Smooth muscle cell (in vitro differentiated cells): ENCODE results near the gene STPG2. TPM values are rescaled to one million over a fixed set of nuclear protein-coding genes. Genes with fewer than 3 reads are reported as not detected.

Source experiments
- DNase-seq: peaks from one replicate; lab custom pipeline; 2025; ENCODE audit not compliant: unreplicated experiment; lab: John Stamatoyannopoulos, UW
- H2AFZ ChIP-seq: fragments of 200-600 bp; sonication (generic); 2 replicates; pipeline ENCODE4 v1.6.0; 2016; ENCODE audit warnings: antibody characterized with exemption, low read depth, mild to moderate bottlenecking
- H3F3A ChIP-seq: fragments of 200-600 bp; sonication (generic); 2 replicates; pipeline ENCODE4 v1.6.0; 2017; ENCODE audit warnings: antibody characterized with exemption, low read depth
- H3K27ac ChIP-seq: fragments of 200-600 bp; sonication (generic); 2 replicates; pipeline ENCODE4 v1.5.1; 2016; ENCODE audit warnings: low read depth, mild to moderate bottlenecking
- H3K27me3 ChIP-seq: fragments of 200-600 bp; sonication (generic); 2 replicates; pipeline ENCODE4 v1.6.1; 2016; ENCODE audit warnings: low read depth, mild to moderate bottlenecking
- H3K36me3 ChIP-seq: fragments of 200-600 bp; sonication (generic); 2 replicates; pipeline ENCODE4 v1.5.1; 2016; ENCODE audit warnings: low read depth
- H3K4me1 ChIP-seq: fragments of 200-600 bp; sonication (generic); 2 replicates; pipeline ENCODE4 v1.5.1; 2016; ENCODE audit warnings: low read depth
- H3K4me2 ChIP-seq: fragments of 200-600 bp; sonication (generic); 2 replicates; pipeline ENCODE4 v1.6.0; 2016; ENCODE audit warnings: mild to moderate bottlenecking
- H3K4me3 ChIP-seq: fragments of 200-600 bp; sonication (generic); 2 replicates; pipeline ENCODE4 v1.5.1; 2016; ENCODE audit warnings: mild to moderate bottlenecking
- H3K79me2 ChIP-seq: fragments of 200-600 bp; sonication (generic); 2 replicates; pipeline ENCODE4 v1.6.0; 2016; ENCODE audit warnings: low read depth, mild to moderate bottlenecking
- H3K9ac ChIP-seq: fragments of 200-600 bp; sonication (generic); 2 replicates; pipeline ENCODE4 v1.6.0; 2016; ENCODE audit warnings: low read depth
- H3K9me3 ChIP-seq: fragments of 200-600 bp; sonication (generic); replicated peaks from 2 replicates; pipeline ENCODE4 v1.5.1; 2016; ENCODE audit warnings: low read depth
- H4K20me1 ChIP-seq: fragments of 200-600 bp; sonication (generic); 2 replicates; pipeline ENCODE4 v1.6.0; 2016; ENCODE audit warnings: low read depth
- WGBS: methylation state at CpG from one replicate; pipeline ENCODE4 v1.1.7; 2016; ENCODE audit warnings: low lambda C conversion rate; 5-methylcytosine and 5-hydroxymethylcytosine counted together
- polyA plus RNA-seq: library from polyadenylated mRNA; unstranded; fragments of >200 nt; fragmentation: Nextera tagmentation; extraction: Ambion mirVana; gene quantifications from 2 replicates; pipeline ENCODE4 v1.2.1, GENCODE V29; 2016
- total RNA-seq: library from RNA; depleted of rRNA; stranded (reverse); fragments of >200 nt; gene quantifications from 2 replicates; pipeline ENCODE4 v1.2.3, GENCODE V29; 2014
- TF ChIP-seq, protein P1 (sequence below): fragments of 200-600 bp; sonication (generic); IDR thresholded peaks from 2 replicates; pipeline ENCODE4 v1.5.1; 2017; ENCODE audit warnings: borderline replicate concordance, mild to moderate bottlenecking, antibody characterized with exemption; ENCODE audit not compliant: insufficient read depth, poor library complexity, severe bottlenecking

Gene STPG2
- total and polyA plus RNA-seq, 2 experiments from 2014 or later, result 0.09 to 0.31 TPM

- Histone ChIP-seq H3K27ac (no peak overlapping the region), H3K9me3 (no peaks in the 10 kb centered on the region), H3K4me3 (no peak overlapping the region), H3F3A (no peaks in the 10 kb centered on the region), H3K27me3 (peaks cover 4% of the 10 kb centered on the region), H4K20me1 (no peaks in the 10 kb centered on the region), H3K4me1 (no peaks in the 10 kb centered on the region), H3K36me3 (no peaks in the 10 kb centered on the region), H3K79me2 (no peaks in the 10 kb centered on the region), H2AFZ (no peak overlapping the region), H3K4me2 (no peak overlapping the region), H3K9ac (no peak overlapping the region)
- TF ChIP-seq, protein P1, sequence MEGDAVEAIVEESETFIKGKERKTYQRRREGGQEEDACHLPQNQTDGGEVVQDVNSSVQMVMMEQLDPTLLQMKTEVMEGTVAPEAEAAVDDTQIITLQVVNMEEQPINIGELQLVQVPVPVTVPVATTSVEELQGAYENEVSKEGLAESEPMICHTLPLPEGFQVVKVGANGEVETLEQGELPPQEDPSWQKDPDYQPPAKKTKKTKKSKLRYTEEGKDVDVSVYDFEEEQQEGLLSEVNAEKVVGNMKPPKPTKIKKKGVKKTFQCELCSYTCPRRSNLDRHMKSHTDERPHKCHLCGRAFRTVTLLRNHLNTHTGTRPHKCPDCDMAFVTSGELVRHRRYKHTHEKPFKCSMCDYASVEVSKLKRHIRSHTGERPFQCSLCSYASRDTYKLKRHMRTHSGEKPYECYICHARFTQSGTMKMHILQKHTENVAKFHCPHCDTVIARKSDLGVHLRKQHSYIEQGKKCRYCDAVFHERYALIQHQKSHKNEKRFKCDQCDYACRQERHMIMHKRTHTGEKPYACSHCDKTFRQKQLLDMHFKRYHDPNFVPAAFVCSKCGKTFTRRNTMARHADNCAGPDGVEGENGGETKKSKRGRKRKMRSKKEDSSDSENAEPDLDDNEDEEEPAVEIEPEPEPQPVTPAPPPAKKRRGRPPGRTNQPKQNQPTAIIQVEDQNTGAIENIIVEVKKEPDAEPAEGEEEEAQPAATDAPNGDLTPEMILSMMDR, result no peak
- 53% methylated on average over 1 of the region's 1 CpG for WGBS
- no peak for DNase-seq
These were observed 41.3 kb downstream of the STPG2 start for GRCh38 chr4:98101988-98102387.

- TF ChIP-seq, protein P1, result no peak
- Histone ChIP-seq H3K9me3 (no peaks in the 10 kb centered on the region), H3K4me1 (no peaks in the 10 kb centered on the region), H2AFZ (no peak overlapping the region), H3F3A (no peaks in the 10 kb centered on the region), H3K36me3 (no peaks in the 10 kb centered on the region), H4K20me1 (no peaks in the 10 kb centered on the region), H3K27me3 (no peaks in the 10 kb centered on the region), H3K4me3 (no peak overlapping the region), H3K9ac (no peak overlapping the region), H3K27ac (no peak overlapping the region), H3K79me2 (no peaks in the 10 kb centered on the region), H3K4me2 (no peak overlapping the region)
- DNase-seq, result no peak
These were observed 44.5 kb downstream of the STPG2 start for GRCh38 chr4:98098764-98099163.

DNA sequence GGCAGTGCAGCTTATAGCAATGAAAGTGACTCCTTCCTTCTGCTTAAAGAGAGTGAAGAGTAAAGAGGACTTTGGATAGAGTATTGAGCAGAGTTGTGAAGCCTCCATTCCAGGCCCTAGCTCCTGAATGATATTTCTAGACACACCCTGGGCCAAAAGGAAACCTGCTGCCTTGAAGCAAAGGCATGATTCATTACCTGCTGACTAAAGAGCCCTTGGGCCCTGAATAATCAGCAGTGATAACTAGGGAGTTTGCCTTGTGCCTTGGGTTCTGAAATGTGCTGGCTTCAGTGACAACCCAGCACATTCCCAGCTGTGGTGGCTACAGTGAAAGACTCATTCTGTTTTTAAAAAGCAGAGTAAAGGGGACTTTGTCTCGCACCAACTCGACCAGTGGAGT is 49.2 kb downstream of the STPG2 start:
- Histone ChIP-seq H3K27ac (no peak overlapping the region), H3K4me2 (no peak overlapping the region), H3K36me3 (no peaks in the 10 kb centered on the region), H3K4me3 (no peak overlapping the region), H3K79me2 (no peaks in the 10 kb centered on the region), H3K4me1 (no peaks in the 10 kb centered on the region), H3K9ac (no peak overlapping the region), H4K20me1 (no peaks in the 10 kb centered on the region), H3F3A (no peaks in the 10 kb centered on the region), H3K9me3 (no peaks in the 10 kb centered on the region), H2AFZ (no peak overlapping the region), H3K27me3 (peaks cover 4% of the 10 kb centered on the region)
- WGBS, result 97% methylated on average over 2 of the region's 2 CpGs
- no peak for DNase-seq
- TF ChIP-seq, protein P1, result no peak

DNA sequence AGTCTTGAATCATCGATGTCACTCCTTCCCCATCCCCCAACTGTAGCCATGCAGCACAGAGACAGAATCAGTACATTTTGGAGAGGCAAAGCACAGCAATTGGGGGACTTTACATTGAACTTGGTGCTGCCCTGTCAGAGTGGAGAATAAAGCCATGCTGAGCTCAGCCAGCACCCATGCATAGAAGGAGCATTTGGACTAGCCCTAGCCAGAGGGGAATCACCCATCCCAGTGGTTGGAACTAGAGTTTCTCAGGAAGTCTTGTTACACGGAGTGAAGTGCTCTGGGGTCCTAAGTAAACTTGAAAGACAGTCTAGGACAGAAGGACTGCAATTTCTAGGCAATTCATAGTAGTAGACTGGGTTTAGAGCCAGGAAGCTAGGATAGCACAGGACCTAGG is 49.6 kb downstream of the STPG2 start:
- no peaks in the 10 kb centered on the region for H3K9me3 ChIP-seq
- H3K27ac ChIP-seq, result no peak overlapping the region
- H3K27me3 ChIP-seq, result peaks cover 4% of the 10 kb centered on the region
- 81% methylated on average over 2 of the region's 2 CpGs for WGBS
- no peak overlapping the region for H3K4me2 ChIP-seq
- H3K4me1 ChIP-seq, result no peaks in the 10 kb centered on the region
- no peak overlapping the region for H3K9ac ChIP-seq
- H4K20me1 ChIP-seq, result no peaks in the 10 kb centered on the region
- H3K36me3 ChIP-seq, result no peaks in the 10 kb centered on the region
- TF ChIP-seq, protein P1, result no peak
- DNase-seq, result no peak
- H3K79me2 ChIP-seq, result no peaks in the 10 kb centered on the region
- H3F3A ChIP-seq, result no peaks in the 10 kb centered on the region
- H3K4me3 ChIP-seq, result no peak overlapping the region
- no peak overlapping the region for H2AFZ ChIP-seq
